Measurements from ENCODE around the gene AMBP. TPM values are rescaled to one million over a fixed set of nuclear protein-coding genes. Genes with fewer than 3 reads are reported as not detected.
"Not testable (repeated sequence)": the region's sequence is repeated elsewhere in the genome, so short reads cannot be mapped to it uniquely, and the experiment has no call there.

Gene AMBP
- total RNA-seq, 1 donor from 2014 or later = 1.0 TPM

DNA sequence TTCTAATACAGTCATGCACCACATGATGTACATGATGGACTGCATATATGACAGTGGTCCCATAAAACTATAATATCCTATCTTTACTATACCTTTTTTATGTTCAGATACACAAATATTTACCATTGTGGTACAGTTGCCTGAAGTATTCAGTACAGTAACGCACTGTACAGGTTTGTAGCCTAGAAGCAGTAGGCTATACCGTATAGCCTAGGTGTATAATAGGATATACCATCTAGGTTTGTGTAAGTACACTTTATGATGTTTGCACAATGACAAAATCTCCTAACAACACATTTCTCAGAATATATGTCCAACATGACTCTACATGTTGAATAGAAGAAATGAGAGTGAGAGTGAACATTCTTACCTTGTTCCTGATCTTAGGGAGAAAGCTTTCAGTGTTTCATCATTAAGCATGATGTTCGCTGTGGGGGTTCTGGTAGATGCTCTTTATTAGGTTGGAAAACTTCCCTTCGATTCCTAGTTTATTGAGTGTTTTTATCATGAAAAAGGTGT, 31.8 kb downstream of the AMBP start:
- H3K27me3 ChIP-seq (ENCODE audit: low read depth) = no peaks in the 10 kb centered on the region
- H3K36me3 ChIP-seq = peaks cover 25% of the 10 kb centered on the region
- DNase-seq = no peak
- intact Hi-C loops (cut with DNase I) = no loop called here
- TF ChIP-seq, protein P1, sequence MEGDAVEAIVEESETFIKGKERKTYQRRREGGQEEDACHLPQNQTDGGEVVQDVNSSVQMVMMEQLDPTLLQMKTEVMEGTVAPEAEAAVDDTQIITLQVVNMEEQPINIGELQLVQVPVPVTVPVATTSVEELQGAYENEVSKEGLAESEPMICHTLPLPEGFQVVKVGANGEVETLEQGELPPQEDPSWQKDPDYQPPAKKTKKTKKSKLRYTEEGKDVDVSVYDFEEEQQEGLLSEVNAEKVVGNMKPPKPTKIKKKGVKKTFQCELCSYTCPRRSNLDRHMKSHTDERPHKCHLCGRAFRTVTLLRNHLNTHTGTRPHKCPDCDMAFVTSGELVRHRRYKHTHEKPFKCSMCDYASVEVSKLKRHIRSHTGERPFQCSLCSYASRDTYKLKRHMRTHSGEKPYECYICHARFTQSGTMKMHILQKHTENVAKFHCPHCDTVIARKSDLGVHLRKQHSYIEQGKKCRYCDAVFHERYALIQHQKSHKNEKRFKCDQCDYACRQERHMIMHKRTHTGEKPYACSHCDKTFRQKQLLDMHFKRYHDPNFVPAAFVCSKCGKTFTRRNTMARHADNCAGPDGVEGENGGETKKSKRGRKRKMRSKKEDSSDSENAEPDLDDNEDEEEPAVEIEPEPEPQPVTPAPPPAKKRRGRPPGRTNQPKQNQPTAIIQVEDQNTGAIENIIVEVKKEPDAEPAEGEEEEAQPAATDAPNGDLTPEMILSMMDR (IDR thresholded peaks at IDR 0.05) = no peak
- no peaks in the 10 kb centered on the region for H3K9me3 ChIP-seq
- no peak overlapping the region for H3K27ac ChIP-seq
- no peaks in the 10 kb centered on the region for H3K4me1 ChIP-seq
- no peak overlapping the region for H3K4me3 ChIP-seq
- ATAC-seq = no peak

DNA sequence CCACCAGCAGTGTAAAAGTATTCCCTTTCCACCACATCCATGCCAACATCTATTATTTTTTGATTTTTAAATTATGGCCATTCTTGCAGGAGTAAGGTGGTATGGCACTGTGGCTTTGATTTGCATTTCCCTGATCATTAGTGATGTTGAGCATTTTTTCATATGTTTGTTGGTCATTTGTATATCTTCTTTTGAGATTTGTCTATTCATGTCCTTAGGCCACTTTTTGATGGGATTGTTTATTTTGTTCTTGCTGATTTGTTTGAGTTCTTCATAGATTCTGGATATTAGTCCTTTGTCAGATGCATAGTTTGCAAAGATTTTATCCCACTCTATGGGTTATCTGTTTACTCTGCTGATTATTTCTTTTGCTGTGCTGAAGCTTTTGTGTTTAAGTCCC, 34.4 kb downstream of the AMBP start:
- ATAC-seq; H3K27me3 ChIP-seq (ENCODE audit: low read depth); H3K9me3 ChIP-seq; DNase-seq; intact Hi-C loops (cut with DNase I); H3K4me3 ChIP-seq; H3K4me1 ChIP-seq; H3K27ac ChIP-seq: not testable (repeated sequence)
- peaks cover 18% of the 10 kb centered on the region for H3K36me3 ChIP-seq

DNA sequence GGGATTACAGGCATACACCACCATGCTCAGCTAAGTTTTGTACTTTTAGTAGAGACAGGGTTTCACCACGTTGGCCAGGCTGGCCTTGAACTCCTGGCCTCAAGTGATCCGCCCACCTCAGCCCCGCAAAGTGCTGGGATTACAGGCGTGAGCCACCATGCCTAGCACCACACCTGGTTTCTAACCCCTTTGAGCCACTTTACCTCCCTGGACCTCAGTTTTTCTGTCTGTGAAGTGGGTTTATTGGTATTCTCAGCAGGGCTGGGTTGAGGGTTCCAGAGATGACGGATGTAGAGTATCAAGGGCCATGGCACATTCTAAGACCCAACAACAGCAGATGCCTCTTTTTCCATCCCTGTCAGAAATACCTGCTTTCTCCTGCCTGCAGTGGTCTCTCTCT, 38.6 kb downstream of the AMBP start:
- intact Hi-C loops (cut with DNase I) = no loop called here
- DNase-seq = no peak

DNA sequence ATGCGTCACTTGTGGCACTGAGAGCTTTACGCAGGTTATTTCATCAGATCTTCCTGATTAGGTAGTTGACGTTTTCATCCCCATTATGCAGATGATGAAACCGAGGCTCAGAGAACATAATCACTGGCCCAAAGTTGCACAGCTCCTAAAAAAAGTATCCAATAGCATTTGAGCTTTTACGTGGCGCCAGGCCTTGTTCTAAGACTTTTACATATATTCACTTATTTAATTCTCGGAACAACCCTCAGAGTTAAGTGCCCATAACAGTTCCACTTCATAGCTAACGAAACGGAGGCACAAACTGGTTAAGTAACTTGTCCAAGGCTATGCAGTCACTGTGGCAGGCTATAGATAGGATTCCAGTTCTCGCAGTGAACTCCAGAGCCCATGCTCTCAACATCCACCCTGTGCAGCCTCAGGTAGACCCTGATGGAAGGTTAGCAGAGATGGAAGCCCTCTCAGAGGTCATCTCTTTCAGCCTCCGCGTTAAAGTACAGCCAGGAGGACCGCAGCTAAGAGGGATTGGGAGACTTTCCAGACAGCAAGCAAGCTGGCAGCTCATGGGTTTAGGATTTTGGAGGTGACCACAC, 39.3 kb downstream of the AMBP start:
- Histone ChIP-seq H3K36me3 (peaks cover 45% of the 10 kb centered on the region), H3K4me3 (no peak overlapping the region), H3K9me3 (no peaks in the 10 kb centered on the region), H3K4me1 (no peaks in the 10 kb centered on the region), H3K27ac (no peak overlapping the region), H3K27me3 (ENCODE audit: low read depth) (no peaks in the 10 kb centered on the region)
- intact Hi-C loops (cut with DNase I) = no loop called here
- no peak for ATAC-seq
- DNase-seq = no peak
- TF ChIP-seq, protein P1 (IDR thresholded peaks at IDR 0.05) = no peak

More for the DNA sequence above, 38.6 kb downstream of the AMBP start:
- H3K9me3 ChIP-seq = no peaks in the 10 kb centered on the region
- TF ChIP-seq, protein P1 (IDR thresholded peaks at IDR 0.05) = no peak
- H3K36me3 ChIP-seq = peaks cover 39% of the 10 kb centered on the region
- H3K27ac ChIP-seq = no peak overlapping the region
- no peaks in the 10 kb centered on the region for H3K27me3 ChIP-seq (ENCODE audit: low read depth)
- H3K4me3 ChIP-seq = no peak overlapping the region
- no peaks in the 10 kb centered on the region for H3K4me1 ChIP-seq
- no peak for ATAC-seq

DNA sequence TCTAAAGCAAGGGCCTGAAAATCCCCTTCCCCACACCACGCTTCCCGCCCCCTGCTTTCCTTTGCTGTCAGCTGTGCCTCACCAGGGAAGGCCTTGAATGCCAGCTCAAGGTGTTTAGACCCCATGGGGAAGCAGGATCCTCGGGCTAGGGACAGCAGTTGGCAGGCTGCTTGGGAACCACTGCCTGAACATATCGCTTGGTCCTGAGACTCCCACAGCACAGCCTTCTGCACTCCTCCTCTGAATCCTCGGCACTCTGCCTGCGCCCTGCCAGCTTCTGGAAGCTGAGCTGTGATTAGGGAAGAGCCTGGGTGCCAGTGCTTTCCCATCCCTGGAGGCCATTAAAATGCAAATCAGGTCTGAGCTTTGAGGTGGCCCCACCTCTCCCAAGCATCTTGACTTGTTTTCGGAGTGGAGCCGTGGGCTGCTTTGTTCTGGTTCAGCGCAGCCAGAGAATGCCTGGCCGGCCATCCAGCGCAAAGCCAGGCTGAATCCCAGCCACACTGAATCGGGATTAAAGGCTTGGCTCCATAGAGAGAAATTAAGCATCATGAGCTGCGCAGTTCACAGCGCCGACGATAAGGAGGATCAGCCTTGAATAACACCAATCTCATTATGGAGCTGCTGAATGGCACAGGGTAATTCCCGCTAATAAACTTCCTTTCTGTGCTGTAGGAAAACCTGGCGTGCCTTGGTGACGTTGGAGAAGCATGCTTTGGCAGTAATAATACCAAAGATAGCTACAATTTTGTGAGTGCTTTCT, 40.0 kb downstream of the AMBP start:
- TF ChIP-seq, protein P1 (IDR thresholded peaks at IDR 0.05) = no peak
- Histone ChIP-seq H3K4me1 (no peaks in the 10 kb centered on the region), H3K27me3 (ENCODE audit: low read depth) (no peaks in the 10 kb centered on the region), H3K36me3 (peaks cover 52% of the 10 kb centered on the region), H3K9me3 (no peaks in the 10 kb centered on the region), H3K27ac (no peak overlapping the region), H3K4me3 (no peak overlapping the region)
- no peak for DNase-seq
- intact Hi-C loops (cut with DNase I) = no loop called here
- no peak for ATAC-seq

DNA sequence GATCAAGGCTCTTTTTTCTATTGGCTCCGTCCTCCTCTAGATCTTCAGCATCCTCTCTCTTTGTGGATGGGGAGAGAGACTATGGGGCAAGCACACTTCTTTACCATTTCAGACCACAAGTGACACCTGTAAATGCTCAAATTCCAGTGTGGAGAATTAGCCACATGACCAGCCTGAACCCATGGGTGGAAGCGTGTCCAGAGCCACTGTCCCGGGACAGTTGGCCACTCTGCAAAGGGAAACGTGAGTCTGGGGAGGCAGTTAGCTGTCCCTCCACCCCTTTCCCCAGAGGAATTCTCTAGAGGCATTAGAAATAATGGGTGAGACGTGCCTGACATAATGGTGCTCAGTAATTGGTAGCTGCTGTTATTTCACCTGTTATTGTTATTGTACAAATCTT, 40.9 kb downstream of the AMBP start:
- no peaks in the 10 kb centered on the region for H3K4me1 ChIP-seq
- H3K9me3 ChIP-seq = no peaks in the 10 kb centered on the region
- no peak overlapping the region for H3K4me3 ChIP-seq
- ATAC-seq = no peak
- DNase-seq = no peak
- H3K27ac ChIP-seq = no peak overlapping the region
- intact Hi-C loops (cut with DNase I) = no loop called here
- no peaks in the 10 kb centered on the region for H3K27me3 ChIP-seq (ENCODE audit: low read depth)
- TF ChIP-seq, protein P1 (IDR thresholded peaks at IDR 0.05) = no peak
- peaks cover 59% of the 10 kb centered on the region for H3K36me3 ChIP-seq
